ENCODE results near the gene ZNF438.
A peak's percentile ranks its signal among the peaks of the same experiment; 100 is the strongest.
"Not testable (repeated sequence)": the region's sequence is repeated elsewhere in the genome, so short reads cannot be mapped to it uniquely, and the experiment has no call there.

The ZNF438 gene

DNA sequence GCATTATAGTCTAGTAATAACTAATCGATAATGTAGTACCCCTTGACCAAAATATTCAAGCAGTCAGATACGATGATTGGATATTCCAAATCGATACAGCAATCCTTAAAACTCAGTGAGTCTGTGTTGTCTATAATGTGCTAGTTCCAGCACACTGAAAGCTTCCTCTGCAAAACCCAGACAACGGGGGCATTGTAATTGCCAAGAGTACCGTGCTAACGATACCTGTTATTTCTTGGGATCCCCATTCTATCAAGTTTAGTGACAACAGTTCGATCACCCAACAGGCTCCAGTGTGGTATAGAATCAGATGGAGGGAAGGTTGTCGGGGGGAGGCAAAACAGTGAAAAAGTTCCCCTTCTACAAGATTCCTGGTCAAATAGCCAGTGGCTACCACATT, 865 bp downstream of the ZNF438 start:
- H3K36me3 ChIP-seq = no peaks in the 10 kb centered on the region
- H3K9me3 ChIP-seq = no peaks in the 10 kb centered on the region
- peak overlapping the region; percentile 80 for H3K4me3 ChIP-seq (ENCODE audit: low read depth, low read length)
- no peaks in the 10 kb centered on the region for H3K27me3 ChIP-seq
- no peak for DNase-seq
- TF ChIP-seq, protein P1, sequence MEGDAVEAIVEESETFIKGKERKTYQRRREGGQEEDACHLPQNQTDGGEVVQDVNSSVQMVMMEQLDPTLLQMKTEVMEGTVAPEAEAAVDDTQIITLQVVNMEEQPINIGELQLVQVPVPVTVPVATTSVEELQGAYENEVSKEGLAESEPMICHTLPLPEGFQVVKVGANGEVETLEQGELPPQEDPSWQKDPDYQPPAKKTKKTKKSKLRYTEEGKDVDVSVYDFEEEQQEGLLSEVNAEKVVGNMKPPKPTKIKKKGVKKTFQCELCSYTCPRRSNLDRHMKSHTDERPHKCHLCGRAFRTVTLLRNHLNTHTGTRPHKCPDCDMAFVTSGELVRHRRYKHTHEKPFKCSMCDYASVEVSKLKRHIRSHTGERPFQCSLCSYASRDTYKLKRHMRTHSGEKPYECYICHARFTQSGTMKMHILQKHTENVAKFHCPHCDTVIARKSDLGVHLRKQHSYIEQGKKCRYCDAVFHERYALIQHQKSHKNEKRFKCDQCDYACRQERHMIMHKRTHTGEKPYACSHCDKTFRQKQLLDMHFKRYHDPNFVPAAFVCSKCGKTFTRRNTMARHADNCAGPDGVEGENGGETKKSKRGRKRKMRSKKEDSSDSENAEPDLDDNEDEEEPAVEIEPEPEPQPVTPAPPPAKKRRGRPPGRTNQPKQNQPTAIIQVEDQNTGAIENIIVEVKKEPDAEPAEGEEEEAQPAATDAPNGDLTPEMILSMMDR (IDR thresholded peaks at IDR 0.05; ENCODE audit: low read depth, low read length) = no peak
- H3K4me1 ChIP-seq = no peaks in the 10 kb centered on the region

DNA sequence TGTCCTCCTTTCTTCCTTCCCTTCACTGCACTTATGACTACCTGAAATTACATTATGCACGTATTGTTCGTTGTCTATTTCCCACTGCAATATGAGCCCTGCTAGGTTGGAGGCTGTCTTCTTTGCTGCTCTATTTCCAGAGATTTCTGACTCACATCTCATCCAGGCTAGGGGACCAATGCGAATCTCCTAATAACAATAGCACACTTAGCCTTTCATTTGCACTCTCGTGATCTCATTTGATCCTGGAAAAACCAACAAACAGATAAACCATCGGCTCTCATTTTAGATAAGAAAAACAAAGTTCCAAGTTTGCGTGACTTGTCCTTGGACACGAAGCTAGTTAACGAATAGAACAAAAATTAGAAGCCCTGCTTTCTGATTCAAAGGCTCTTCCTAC, 1.4 kb downstream of the ZNF438 start:
- Histone ChIP-seq H3K9me3 (no peaks in the 10 kb centered on the region), H3K27me3 (no peaks in the 10 kb centered on the region), H3K4me3 (ENCODE audit: low read depth, low read length) (no peak overlapping the region), H3K36me3 (no peaks in the 10 kb centered on the region), H3K4me1 (no peaks in the 10 kb centered on the region)
- DNase-seq = no peak
- TF ChIP-seq, protein P1 (IDR thresholded peaks at IDR 0.05; ENCODE audit: low read depth, low read length) = no peak

DNA sequence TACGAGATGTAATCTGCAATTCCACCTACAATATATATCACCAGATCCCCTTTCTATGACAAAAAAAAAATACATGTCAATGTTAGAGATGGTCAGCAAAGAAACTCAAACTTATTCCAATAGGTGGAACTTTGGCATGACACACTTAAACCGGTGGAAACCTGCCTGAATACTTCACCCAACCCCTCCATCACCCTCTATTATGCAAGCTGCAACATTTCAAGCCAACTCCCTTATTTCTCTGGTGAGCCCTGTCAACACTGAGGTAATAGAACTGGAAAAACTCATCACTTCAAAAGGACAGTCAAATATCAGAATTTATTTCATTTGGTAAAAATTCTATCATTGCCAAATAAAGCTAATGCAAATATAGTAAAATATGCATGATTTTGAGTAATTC, 3.6 kb downstream of the ZNF438 start:
- H3K4me3 ChIP-seq (ENCODE audit: low read depth, low read length) = no peak overlapping the region
- H3K27me3 ChIP-seq = no peaks in the 10 kb centered on the region
- no peaks in the 10 kb centered on the region for H3K36me3 ChIP-seq
- TF ChIP-seq, protein P1 (IDR thresholded peaks at IDR 0.05; ENCODE audit: low read depth, low read length) = no peak
- no peaks in the 10 kb centered on the region for H3K4me1 ChIP-seq
- H3K9me3 ChIP-seq = no peaks in the 10 kb centered on the region
- no peak for DNase-seq

DNA sequence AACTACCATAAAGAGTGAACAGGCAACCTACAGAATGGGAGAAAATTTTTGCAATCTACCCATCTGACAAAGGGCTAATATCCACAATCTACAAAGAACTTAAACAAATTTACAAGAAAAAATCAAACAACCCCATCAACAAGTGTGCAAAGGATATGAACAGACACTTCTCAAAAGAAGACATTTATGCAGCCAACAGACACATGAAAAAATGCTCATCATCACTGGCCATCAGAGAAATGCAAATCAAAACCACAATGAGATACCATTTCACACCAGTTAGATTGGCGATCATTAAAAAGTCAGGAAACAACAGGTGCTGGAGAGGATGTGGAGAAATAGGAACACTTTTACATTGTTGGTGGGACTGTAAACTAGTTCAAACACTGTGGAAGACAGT, 5.4 kb downstream of the ZNF438 start:
- H3K9me3 ChIP-seq; H3K27me3 ChIP-seq; DNase-seq; H3K4me1 ChIP-seq; H3K36me3 ChIP-seq; H3K4me3 ChIP-seq (ENCODE audit: low read depth, low read length): not testable (repeated sequence)

DNA sequence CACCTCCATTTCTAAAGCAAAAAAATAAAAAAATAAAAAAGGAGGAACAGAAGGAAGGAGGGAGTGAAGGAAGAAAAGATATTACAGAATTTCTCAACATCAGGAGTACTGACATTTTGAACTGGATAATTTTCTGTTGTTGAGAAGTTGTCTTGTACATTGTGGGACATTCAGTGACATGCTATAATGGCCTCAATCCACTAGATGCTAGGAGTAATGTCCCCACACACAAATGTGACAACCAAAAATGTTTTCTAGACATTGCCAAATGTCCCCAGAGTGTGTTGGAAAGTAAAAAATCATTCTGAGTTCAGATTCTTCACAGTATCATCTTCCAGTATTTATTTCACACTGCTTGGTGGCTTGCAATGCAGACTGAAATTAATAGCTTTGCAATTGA, 6.5 kb downstream of the ZNF438 start:
- TF ChIP-seq, protein P1 (IDR thresholded peaks at IDR 0.05; ENCODE audit: low read depth, low read length) = no peak
- Histone ChIP-seq H3K4me3 (ENCODE audit: low read depth, low read length) (no peak overlapping the region), H3K4me1 (no peaks in the 10 kb centered on the region), H3K27me3 (no peaks in the 10 kb centered on the region), H3K9me3 (no peaks in the 10 kb centered on the region), H3K36me3 (no peaks in the 10 kb centered on the region)
- no peak for DNase-seq

DNA sequence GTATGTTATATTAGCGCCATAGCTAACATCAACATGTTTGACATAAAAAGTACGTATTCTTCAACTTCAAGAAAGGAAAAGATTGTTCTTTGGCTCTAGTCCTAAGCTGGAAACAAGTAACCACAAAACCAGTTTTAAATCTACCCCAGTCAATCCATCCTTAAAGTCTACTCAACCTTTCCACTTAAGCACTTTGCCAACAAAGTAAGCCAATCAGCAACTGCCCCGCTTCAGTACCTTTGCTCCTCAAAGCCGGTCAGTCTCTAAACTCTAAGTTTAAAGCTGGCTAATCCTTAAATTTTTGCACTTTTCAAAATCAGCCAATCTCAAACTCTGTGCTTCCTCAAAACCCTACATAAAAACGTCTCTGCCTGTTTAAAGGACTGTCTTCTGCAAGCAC, 8.1 kb downstream of the ZNF438 start:
- no peaks in the 10 kb centered on the region for H3K27me3 ChIP-seq
- no peaks in the 10 kb centered on the region for H3K4me1 ChIP-seq
- H3K9me3 ChIP-seq = no peaks in the 10 kb centered on the region
- no peaks in the 10 kb centered on the region for H3K36me3 ChIP-seq
- TF ChIP-seq, protein P1 (IDR thresholded peaks at IDR 0.05; ENCODE audit: low read depth, low read length) = no peak
- DNase-seq = no peak
- H3K4me3 ChIP-seq (ENCODE audit: low read depth, low read length) = no peak overlapping the region

DNA sequence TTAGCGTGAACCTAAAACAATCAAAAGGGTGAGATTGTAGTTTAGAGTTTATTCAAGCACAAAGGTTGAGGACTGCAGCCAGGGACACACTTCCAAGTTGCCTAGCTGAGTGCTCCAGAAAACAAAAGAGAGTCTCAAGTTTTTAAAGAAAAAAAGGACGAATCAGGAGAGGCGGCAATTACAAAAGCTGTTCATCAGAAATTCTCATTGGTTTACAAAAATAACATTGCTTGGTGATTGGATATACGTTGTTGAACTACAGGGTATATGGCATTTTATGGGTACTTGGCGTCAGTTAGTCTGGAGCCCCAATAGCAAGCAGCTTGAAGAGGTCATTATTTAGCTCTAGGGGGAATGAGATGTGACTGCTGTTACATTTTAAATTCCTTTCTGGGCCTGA, 11.5 kb downstream of the ZNF438 start:
- H3K9me3 ChIP-seq = no peaks in the 10 kb centered on the region
- TF ChIP-seq, protein P1 (IDR thresholded peaks at IDR 0.05; ENCODE audit: low read depth, low read length) = no peak
- H3K27me3 ChIP-seq = no peaks in the 10 kb centered on the region
- H3K4me1 ChIP-seq = no peaks in the 10 kb centered on the region
- H3K4me3 ChIP-seq (ENCODE audit: low read depth, low read length) = no peak overlapping the region
- no peaks in the 10 kb centered on the region for H3K36me3 ChIP-seq
- DNase-seq = no peak

Measured in BE2C (cell line).